Medulla oblongata (tissue), 1 donor: ENCODE measurements around the gene KRT3.
A peak's percentile ranks its signal among the peaks of the same experiment; 100 is the strongest.
"Not testable (repeated sequence)": the region's sequence is repeated elsewhere in the genome, so short reads cannot be mapped to it uniquely, and the experiment has no call there.

Experiments used
- DNase-seq: peaks from one replicate; pipeline ENCODE4 v3.0.0-alpha.2; 2015; ENCODE audit errors: extremely low spot score

The KRT3 gene

GRCh38 chr12:52760623-52761022 is 35.3 kb downstream of the KRT3 start:
- DNase-seq: no peak

GRCh38 chr12:52759695-52760094 is 36.2 kb downstream of the KRT3 start:
- no peak for DNase-seq

- DNase-seq: no peak
These were observed 36.7 kb downstream of the KRT3 start for GRCh38 chr12:52759218-52759617.

- DNase-seq: no peak
These were observed 38.3 kb downstream of the KRT3 start for GRCh38 chr12:52757449-52758176.

DNA sequence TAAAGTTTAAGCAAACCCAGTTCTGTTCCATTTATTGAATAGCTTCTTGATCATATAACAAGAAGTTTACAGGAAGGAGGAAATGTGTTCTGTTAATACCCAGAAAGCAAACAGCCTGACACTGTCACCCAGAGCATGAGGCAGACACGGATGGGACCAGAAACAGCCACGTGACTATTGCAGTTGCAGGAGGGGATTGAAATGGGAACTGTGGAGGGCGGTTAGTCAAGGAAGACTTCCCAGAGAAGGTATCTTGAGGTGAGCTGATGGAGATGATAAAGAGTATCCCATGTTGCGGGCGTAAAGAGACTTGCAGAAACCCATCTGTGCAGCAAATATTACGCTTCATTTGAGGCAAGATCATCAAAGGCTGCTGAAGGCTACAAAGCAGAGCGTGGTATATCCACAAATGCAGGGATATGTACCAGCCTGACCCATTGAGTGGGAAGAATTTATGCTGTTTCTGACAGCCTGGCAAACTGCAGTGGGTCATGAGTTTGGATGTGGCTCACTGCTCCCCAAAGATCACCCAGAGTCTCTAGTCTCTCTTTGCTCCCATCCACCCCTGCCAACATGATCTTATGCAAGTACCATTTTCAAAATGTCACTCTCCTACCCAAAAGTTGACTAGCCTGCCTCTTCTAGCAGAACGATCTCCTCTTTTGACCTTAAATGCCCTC is 39.5 kb downstream of the KRT3 start:
- no peak for DNase-seq

DNA sequence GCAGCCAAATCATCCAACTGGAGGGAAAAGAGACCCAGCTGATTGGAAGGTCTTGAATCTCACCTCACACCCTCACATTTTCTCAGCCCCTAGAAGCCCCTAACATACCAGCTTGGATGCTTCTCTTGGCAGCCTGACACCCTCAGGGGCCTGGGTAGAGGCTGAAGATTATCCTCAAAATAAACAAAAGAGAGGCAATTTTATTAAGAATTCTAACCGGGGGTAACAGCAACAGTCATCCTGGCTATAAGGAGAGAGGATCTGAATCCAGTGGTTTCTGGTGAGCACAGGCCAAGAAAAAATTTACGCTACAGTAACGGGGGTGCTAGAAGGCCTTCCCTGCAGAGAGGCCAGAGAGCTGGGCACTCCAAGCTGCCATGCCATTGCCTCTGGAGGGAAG is 40.4 kb downstream of the KRT3 start:
- no peak for DNase-seq

DNA sequence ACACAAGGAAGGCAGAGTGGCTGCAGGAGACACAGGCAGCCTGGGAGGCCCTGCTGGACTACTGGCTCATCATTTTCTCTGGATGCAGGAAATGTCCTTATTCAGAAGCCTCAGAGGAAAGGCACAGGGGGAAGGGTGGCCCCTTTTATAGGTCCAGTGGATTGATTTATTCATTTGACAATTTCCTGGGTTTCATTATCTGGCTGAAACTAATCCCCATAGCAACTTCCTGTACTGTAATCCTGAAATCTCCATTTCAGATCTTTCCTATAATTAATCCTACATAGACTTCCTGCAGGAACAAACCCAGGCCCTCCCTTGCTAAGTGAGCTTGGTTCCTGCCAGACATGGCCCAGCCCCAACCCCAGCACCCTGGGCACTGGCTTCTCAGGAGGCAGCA is 41.8 kb downstream of the KRT3 start:
- no peak for DNase-seq

- DNase-seq: no peak
These were observed 42.6 kb downstream of the KRT3 start for GRCh38 chr12:52753283-52753682.

DNA sequence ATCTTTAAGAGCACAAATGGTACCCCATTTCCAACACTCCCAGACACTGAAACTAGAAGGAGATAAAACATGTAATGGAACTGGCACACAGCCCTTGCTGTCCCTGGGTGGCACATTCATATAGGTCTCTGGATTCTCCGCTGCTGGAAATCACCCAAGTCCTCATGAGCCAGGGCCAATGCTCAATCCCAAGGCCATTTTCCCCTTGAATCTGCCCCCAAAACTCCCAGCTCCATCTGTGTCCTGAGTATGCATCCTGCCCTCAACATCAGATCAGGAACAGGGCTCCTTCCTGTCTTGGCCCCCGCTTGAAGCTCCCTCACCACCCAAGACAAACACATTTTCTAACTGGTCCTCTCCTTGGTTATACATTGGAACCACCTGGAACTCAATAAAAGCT is 43.4 kb downstream of the KRT3 start:
- no peak for DNase-seq

GRCh38 chr12:52751795-52752194 is 44.1 kb downstream of the KRT3 start:
- DNase-seq: no peak

- not testable (repeated sequence) for DNase-seq
These were observed 45.4 kb downstream of the KRT3 start for GRCh38 chr12:52750532-52750931.

DNA sequence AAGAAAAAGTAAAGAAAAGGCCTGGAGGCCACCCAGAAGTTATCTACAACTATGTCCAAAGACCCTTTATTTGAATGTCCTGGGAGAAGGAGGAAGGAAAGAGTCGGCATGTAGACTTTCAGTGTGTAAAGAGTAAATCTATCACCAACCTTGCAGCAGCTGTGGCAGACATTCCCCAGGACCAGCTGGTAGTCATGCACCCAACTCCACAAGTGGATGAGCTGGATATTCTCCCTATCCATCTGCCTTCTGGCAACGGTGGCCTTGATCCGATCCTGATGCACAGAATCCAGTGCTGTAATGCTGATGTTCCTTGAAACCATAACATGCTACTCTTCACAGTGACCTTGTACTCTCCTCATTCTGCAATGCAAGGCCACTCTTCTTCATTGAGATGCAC is 46.1 kb downstream of the KRT3 start:
- no peak for DNase-seq

- DNase-seq: no peak
These were observed 47.3 kb downstream of the KRT3 start for GRCh38 chr12:52748578-52748977.

- DNase-seq: no peak
These were observed 50.4 kb downstream of the KRT3 start for GRCh38 chr12:52745554-52745953.

- DNase-seq: no peak
These were observed 51.3 kb downstream of the KRT3 start for GRCh38 chr12:52744493-52745156.

DNA sequence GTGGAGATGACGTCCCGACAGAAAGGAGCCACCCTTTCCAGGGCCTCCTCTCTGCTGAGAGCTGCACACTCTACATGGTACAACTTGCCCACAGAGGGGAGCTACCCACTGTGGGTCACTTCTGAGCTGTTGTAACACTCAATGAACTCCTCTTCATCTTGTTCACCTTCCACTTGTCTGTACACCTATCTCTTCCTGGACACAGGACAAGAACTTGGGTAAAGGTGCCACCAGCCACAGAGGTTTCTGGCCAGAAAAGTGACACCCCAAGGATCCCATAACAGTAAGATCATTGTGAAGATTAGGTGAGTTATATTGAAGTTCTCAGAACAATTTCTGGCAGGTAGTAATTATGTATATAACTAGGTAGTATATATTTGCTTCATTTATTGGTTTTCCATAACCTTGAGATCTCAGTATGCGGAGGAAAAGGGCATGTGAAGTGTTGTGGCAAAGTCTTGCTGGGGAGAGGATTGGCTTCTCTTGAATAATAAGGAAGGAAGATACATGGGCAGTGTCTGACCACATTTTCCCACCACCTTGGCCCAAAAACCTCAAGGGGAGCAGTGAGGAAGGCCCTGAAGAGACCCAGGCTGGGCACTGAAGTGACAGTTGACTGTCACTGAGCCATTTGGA is 53.0 kb downstream of the KRT3 start:
- no peak for DNase-seq

DNA sequence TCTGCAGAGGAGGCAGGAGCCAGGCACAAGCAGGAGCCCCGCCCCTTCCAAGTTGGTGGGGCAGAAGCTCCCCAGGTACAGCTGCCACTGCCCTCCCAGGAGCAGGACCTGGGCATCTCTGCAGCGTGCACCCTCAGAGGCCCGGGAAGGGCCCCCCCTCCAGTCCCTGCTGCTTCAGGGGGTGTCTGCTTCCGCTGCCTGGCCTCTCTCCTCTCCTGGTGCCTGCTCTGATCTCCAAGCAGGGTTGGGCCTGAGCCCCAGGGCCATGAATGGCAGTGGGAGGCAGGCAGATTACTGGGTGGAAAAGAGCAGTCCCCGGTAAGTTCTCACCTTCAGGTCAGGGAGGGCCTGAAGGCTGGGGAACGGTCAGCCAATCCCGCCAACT is 53.7 kb downstream of the KRT3 start:
- no peak for DNase-seq

DNA sequence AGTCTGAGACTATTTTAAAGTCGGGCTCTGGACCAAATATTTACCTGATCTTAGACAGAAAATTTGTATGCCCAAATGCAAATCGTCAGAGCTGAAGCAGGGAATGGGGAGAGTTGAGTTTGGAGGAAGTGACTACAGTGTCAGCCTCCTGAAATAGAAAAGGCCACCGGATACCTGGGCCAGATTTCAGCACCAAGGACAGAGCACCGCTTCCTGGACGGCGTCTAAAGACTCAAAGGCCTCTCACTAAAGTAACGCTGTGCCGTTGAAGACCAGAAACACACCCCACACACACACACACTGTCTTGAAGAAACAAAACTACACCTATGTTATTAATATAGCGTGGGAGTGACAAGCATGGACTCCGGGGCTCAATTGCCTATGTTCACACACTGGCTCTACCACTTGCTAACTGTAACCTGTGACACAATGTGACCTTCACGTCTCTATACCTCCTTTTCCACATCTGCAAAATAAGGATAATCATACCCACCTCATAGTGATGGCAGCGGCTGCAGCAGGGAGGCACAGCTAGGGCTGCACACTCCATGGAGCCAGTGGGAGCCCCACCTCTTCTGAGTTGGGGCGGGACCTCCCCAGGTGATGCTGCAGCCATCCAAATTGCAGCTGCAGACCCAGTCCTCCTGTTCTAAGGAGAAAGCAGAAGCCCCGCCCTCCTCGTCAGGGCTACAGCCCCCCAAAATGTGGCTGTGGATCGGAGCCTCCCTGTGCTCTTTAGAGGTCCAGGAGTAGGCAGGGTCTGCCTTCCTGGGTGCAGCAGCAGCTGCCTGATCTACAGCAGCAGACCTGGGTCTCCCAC is 54.3 kb downstream of the KRT3 start:
- peak; percentile 11 for DNase-seq

- no peak for DNase-seq
These were observed 55.3 kb downstream of the KRT3 start for GRCh38 chr12:52740584-52740983.

DNA sequence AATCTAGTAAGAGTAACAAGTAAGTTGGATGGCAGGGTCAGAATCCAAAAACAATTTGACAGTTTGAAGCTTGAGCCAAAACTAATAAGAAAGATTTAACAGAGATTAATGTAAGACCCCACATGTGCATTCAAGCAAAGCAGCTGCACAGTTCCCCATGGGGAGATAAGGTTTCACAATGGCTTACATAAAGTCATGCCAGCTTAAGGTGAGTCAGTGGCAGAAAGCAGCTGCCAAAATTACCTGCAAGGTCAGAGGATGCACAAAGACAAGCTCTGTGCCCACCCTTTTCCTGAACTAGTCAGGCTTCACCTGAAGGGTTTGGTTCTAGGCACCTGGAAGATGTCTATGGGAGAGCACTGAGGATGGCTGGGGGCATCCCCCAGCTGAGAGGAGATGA is 56.0 kb downstream of the KRT3 start:
- DNase-seq: no peak
